ENCODE measurements around the gene TGFA. TPM values are rescaled to one million over a fixed set of nuclear protein-coding genes. Genes with fewer than 3 reads are reported as not detected.

TGFA gene
- total RNA-seq, 1 donor from 2014 or later, result 0.93 TPM

DNA sequence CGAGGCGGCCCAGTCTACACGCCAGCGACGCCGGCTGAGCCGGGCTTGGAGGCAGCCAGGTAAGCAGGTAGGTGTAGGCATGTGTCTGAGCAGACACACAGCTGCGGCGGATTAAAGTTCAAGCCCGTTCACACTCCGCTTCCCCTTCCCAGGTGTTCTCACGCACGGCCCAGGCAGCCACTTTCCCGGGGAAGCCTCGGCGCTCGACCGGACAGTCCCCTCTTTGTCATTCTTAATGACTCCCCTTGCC, 367 bp downstream of the TGFA start:
- DNase-seq (ENCODE audit: extremely low read depth, low read depth, low spot score), result no peak

- DNase-seq (ENCODE audit: extremely low read depth, low read depth, low spot score), result no peak
Observed at GRCh38 chr2:70552501-70553333, 909 bp downstream of the TGFA start.

DNA sequence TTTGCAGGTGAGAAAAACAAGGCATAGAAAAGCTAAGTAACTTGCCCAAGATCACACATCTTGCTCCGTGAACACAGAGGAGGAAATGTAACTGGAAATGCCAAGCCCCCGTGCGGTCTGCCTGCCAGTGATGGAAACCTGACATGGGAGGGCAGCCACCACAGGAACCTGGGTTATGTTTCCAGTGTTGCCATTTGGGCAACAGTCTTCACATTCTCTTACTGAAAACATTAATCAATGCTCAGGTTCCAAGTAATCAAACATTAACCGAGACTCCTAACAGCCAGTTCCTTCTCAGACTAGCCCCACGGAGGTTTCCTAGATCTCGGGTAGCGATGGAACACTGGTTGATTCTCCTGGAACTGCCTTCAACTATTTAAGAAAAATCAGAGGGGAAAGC, 2.5 kb downstream of the TGFA start:
- DNase-seq (ENCODE audit: extremely low read depth, low read depth, low spot score), result no peak

DNA sequence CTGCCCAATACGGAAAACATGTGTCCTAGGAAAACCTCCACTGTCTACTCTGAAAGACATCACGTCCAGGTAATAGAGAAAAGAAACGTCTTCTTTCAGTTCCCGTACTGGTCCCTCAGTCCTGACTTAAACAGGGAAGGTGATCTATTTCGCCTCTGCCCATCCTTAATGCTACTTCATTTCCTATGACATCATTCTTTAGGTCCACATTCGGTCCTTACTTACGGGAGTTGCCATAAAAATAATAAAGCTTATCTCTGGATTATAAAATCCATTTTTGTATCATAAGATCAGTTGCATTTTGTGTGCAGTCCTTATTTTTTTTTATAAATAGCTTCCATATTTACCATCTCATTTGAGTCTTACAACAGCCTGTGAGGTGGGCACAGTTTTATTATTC, 3.7 kb downstream of the TGFA start:
- DNase-seq (ENCODE audit: extremely low read depth, low read depth, low spot score), result no peak

GRCh38 chr2:70549064-70549710, 4.4 kb downstream of the TGFA start:
- no peak for DNase-seq (ENCODE audit: extremely low read depth, low read depth, low spot score)

GRCh38 chr2:70548233-70548632, 5.4 kb downstream of the TGFA start:
- no peak for DNase-seq (ENCODE audit: extremely low read depth, low read depth, low spot score)

DNA sequence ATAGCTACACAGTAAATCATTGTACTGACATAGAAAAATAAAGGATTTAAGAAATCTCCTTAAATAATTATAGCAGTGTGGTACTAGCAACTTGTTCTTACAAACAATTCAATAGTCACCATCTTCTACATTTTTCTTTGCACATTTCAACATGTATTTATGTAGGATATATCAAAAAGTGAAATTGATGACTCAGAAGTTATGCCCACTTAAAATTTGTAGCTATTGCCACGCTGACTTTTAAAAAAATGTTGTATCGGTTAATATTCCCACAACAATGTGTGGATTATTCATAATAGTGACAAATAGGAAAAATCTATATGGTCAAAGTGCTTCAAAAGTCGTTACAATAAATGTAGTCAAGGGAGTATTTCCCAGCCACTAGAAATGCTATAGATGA, 6.7 kb downstream of the TGFA start:
- DNase-seq (ENCODE audit: extremely low read depth, low read depth, low spot score), result no peak

GRCh38 chr2:70546376-70546775, 7.2 kb downstream of the TGFA start:
- DNase-seq (ENCODE audit: extremely low read depth, low read depth, low spot score), result no peak

DNA sequence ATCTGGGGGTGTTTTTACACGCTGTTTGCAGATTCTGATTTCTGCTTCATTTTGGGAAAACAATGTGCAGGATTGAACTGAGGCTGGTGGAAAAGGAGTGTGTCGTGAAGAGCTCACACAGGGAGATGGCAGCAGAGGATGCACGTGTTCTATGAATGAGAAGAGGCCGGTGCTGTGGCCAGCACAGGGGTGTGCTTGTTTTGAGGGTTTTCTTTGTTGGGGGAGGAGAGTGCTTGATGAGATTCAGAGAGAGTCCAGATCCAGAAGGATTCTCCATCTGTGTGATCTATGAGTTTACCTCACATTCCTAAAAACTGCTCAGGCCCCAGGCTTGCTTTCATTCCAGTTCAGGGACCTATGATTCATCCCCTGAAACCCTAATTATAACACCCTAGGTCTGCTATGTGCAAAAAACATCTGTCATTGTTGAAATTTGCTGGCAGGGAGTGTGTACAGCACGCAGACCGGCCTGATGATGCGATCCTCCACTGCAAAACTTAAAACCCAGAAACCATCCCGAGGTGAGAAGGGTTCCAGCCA, 12.1 kb downstream of the TGFA start:
- DNase-seq (ENCODE audit: extremely low read depth, low read depth, low spot score), result no peak

DNA sequence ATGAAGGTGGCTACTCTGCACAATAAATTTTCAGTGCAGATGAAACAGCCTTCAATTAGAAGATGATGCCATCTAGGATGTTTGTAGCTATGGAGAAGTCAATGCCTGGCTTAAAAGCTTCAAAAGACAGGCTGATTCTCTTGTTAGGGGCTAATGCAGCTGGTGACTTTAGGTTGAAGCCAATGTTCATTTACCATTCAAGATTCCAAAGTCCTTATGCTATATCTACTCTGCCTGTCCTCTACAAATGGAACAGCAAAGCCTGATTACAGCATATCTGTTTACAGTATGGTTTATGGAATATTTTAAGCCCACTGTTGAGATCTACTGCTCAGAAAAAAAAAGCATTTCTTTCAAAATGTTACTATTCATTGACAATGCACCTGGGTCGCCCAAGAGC, 15.8 kb downstream of the TGFA start:
- no peak for DNase-seq (ENCODE audit: extremely low read depth, low read depth, low spot score)

GRCh38 chr2:70536517-70537055, 17.0 kb downstream of the TGFA start:
- no peak for DNase-seq (ENCODE audit: extremely low read depth, low read depth, low spot score)

DNA sequence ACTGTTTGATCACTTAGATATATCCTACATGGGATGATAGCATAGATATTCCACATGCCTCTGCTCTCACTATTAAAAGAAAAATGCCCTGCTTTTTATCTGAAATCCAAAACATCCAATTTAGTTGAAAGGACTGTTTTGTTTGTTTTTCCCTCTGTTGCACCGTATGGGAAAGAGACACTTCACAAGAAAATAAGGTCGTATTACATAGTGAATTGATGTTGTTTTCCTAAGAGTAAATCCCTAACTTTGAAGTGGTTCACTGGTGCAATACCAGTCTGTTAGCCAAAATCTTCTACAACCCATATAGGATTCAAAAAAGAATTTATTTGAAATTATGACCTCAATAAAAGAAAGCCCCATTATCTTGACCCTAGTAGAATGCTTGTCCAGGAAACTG, 18.1 kb downstream of the TGFA start:
- DNase-seq (ENCODE audit: extremely low read depth, low read depth, low spot score), result no peak

DNA sequence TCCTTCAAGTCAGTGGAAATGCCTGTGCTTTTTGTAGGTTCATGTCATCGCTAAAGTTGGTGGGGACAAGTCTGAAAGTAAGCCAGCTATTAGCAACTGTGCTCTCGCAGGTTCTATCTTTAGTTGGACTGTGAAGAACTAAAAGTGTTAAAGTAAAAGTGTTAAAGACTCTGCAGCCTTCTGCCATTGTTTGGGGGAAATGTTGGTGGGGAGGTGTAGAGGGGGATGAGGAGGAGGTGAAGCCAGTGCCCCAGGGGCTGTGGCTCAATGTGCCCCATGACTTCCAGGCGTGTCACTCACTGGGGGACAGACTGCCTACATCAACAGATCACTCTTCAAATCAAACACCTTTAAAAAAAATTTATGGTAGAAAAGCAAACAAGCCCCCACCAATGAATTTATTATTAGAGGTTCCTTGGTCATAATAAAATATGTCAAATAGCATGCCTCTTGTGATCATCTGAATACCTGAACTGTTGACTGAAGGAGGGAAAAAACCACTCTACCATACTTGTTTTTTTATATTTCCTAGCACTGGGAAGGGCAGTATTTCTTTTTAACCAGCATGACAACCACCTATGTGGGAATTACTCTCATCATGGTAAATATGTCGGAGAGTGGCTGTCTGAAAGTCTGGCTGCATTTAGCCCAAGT, 19.3 kb downstream of the TGFA start:
- no peak for DNase-seq (ENCODE audit: extremely low read depth, low read depth, low spot score)

- no peak for DNase-seq (ENCODE audit: extremely low read depth, low read depth, low spot score)
Observed at GRCh38 chr2:70532244-70532935, 21.2 kb downstream of the TGFA start.

GRCh38 chr2:70531419-70532086, 22.1 kb downstream of the TGFA start:
- no peak for DNase-seq (ENCODE audit: extremely low read depth, low read depth, low spot score)

- no peak for DNase-seq (ENCODE audit: extremely low read depth, low read depth, low spot score)
Observed at GRCh38 chr2:70529610-70530009, 24.0 kb downstream of the TGFA start.

GRCh38 chr2:70528929-70529328, 24.7 kb downstream of the TGFA start:
- no peak for DNase-seq (ENCODE audit: extremely low read depth, low read depth, low spot score)

GRCh38 chr2:70528276-70528675, 25.4 kb downstream of the TGFA start:
- DNase-seq (ENCODE audit: extremely low read depth, low read depth, low spot score), result no peak

DNA sequence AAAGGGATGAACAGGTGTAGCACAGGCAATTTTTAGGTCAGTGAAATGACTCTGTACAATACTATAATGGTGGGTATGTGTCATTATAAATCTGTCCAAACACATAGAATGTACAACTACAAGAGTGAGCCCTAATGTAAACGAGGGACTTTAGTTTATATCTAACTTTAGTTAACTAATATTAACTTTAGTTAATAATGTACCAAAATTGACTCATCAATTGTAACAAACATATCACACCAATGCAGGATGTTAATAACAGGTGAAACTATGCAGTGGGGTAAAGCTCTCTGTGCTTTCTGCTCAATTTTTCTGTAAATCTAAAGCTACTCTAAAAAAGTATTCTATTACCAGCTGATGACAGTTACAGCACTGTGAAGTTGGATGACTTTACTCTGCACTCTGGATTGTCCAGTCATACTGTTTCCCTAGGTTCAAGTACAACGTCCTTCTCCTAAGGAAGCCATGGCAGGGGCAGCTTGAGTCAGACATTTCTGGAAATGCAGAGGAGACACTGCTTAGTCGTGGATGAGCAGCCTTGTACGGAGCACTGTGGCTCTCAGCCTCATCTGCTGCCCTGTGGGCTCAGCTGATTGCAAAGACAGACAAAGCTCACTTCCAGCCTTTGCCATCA, 26.1 kb downstream of the TGFA start:
- no peak for DNase-seq (ENCODE audit: extremely low read depth, low read depth, low spot score)

- DNase-seq (ENCODE audit: extremely low read depth, low read depth, low spot score), result no peak
Observed at GRCh38 chr2:70526126-70526525, 27.5 kb downstream of the TGFA start.
